HG03442 (cell line): Measurements from ENCODE around the gene SMAD5.

ENCODE experiments used
- ATAC-seq: cut with Tn5 transposase; IDR thresholded peaks from one replicate; pipeline ENCODE4 v1.9.1; 2021; ENCODE audit warnings: mild to moderate bottlenecking, moderate library complexity; ENCODE audit not compliant: unreplicated experiment

The SMAD5 gene

DNA sequence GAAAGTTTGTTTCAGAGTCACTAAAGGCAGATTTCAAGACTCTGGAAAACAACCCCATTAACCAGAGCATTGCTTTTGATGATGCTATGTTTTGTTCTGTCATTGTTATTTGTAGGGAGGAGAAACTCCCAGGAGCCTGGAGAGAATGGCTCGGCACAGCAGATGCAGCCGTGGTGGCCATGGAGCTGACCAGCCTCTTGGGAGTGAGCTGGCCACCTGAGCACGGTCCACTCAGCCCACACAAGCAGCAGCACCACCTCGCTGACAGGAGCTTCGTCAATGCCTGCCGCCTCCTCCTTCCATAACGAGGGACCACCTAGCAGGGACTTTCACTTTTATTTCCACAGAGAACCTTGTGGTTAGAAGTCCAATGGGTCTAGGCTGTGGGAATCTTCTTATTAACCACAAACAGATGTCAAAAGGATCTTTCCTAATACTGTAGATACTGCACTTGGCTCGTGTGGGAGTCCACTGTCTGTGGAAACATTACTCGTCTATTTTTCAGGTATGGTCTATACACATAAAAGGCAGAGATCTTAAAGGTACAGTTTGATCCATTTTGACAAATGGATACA is 81.4 kb downstream of the SMAD5 start:
- ATAC-seq, result no peak

DNA sequence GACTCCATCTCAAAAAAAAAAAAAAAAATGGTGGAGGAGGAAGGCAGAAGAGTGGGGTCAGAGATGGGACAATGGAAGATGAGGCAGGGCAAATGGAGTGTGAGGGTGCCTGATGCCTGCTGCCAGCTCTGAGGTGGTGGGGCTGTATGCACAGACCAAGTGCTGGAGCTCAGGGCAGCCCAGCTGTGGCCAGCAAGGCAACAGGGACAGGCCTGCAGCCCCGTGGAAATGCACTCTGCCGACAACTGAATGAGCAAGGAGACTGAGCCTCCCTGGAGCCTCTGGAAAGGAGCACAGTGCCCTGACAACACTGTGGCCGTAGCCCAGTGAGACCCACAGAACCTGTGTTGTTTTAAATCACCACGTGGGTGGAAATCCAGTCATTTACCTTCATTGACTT is 83.2 kb downstream of the SMAD5 start:
- ATAC-seq, result no peak

DNA sequence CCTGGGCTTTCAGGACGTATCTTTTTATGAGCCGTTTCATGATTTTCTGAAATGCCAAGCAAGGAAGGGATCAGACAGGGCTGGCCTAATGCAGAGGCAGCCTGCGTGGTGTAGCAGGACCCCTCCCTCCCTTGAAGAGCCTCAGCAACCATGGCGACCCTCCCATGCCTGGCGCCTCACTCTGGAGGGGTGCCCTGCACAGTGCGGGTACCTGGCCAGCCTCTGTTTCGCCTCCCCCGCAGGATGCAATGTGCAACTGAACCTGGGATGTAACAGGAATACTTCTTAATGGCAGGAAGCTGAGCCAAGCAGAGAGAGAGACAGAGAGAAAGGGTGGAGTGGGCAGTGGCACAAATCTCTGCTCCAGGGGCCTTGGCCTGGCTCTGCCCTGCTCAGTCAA is 83.6 kb downstream of the SMAD5 start:
- no peak for ATAC-seq

DNA sequence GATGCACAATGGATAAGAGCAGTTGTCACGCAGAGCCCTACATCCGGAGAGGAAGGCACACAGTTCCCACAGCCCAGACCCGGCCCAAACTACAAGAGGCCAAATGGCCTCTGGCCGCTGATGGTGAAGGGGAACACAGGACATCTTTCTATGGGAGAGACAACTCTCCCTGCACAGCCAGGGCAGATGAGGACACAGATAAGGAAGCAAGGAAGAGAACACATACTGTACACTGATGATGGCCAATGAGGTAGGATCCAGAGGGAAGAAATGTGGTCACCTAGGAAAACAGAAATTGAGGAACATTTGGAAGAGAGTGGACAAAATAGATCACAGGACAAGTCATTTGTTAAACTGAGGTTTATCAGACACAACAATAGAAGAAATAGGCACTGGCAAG is 88.7 kb downstream of the SMAD5 start:
- ATAC-seq, result no peak

DNA sequence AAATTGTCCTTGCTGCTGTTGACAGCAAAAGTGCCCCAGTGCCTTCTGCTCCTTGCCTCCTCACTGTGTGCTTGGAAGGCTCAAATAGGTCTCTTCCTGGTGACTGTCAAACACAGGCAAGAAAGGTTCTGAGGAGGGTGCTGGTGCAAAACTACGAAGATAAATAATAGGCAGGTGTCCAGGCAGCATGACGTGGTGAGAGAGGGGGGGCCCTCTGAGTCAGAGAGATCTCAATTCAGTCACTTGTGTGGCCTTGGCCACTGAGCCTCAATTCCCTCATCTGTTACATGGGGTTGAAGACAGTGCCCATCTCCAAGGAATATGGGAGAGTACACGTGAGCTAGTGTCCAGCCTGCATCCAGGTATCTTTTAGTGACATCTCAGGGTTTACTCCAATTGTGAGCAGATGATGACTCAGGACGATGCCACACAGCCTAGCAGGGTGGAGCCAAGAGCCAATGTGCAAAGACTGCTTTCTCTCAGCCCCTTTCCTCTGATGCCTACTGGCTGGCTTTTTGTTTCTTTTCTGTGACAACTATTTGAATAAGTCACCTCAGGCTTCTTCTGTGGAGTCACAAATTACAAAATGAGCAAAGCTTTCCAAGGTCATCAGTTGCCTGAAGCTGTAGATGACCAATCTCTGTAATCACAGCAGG is 90.1 kb downstream of the SMAD5 start:
- ATAC-seq, result no peak

DNA sequence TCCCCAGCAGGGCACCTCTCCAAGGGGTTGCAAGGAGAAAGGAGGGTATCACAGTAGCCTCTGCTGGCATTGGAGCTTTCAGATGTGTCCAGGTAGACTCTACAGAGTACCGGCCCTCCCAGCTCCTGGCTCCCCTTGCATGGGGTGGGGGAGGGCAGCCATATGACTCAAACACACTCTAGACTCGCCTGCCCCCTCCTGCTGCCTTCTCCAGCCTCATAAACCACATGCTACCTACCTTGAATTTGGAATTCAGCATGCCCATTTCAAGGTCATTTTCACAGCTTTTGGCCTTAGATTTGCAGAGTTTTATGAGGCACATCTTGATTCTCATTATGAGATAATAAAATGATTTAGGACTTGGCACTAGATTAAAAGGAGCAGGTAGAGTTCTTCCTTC is 93.2 kb downstream of the SMAD5 start:
- no peak for ATAC-seq

DNA sequence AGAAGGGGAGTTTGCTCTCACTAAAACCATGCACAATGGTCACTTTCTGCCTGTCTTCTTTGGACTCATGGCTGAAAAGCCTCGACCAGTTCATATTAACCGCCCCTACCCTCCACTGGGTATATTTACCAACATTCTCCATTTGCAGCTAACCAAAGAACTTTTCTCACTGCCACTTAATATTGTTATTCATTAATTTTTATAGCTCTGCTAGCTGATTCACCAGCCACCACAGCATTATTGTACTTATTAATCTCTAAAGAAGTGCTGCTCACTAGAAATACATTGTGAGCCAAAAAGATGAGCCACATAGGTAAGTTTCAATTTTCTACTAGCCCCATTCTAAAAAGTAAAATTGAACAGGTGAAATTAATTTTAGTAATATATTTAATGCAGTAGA is 93.8 kb downstream of the SMAD5 start:
- no peak for ATAC-seq

DNA sequence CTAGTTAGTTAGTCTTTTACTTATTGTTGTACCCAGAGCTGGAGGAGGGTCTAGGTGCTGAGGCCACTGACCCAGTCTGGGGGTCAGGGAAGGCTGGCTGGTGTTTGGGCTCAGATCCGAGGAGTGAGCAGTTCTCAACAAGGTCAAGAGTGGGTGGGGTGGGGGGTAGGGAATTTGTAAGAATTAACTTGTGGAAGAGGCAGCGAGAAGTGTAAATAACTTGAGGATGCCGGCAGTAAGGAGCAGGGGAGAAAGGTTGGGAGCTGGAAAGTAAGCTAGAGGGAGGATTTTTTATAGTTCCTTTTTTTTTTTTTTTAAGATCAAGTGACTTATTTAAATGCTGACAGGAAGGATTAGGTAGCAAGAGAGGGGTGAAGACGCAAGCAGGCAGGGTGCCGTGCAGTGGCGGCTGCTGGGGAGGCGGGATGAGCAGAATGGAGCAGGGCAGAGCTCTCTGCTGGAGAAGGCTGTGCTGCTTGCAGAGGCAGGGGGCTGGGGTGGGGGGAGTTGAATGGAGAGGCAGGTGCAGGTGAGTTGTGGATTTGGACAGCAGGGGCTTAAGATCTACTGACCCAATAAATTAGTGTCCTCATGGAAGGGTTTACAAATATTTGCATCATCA is 95.6 kb downstream of the SMAD5 start:
- ATAC-seq, result no peak

DNA sequence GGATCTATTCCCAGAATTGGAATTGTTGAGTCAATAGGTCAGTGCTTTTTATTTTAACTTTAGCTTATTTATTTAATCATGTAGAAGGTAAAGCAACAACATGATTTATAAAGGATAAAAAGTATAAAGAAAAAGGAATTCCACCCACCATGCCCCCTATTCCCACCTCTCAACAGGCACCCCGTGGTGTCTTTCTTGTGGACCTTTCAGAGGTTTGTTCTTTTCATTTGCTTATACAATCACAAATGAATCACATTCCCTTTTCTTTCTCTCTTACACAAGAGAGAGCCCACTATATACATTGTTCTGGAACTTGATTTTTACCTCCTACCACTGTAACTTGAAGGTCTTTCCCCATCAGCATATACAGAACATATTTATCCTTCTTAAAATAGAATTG is 97.5 kb downstream of the SMAD5 start:
- ATAC-seq, result no peak

DNA sequence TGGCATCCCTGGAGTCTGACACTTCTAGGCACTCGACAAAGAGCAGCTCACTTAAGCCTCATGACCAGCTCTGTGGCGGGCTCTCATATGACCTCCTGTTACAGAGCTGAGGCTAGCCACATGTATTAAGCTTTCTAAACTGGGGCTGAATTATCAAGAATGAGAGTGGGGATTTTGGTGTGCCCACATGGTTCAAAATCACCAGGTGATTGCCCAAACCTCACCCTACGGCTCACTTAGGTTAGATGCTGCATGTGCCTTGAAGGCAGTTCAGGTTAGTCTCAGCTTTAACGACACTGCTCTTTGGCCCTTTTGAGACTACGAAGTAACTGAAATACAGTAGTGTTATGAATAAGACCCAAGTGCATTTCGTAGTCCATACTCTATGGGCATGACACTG is 99.7 kb downstream of the SMAD5 start:
- peak; percentile 67 for ATAC-seq
